Tibial nerve (tissue), 3 donors: Measurements from ENCODE around the gene CTDSPL.

Experiments
- POLR2A ChIP-seq, 2 donors: fragments of 450-650 bp; IDR thresholded peaks; one replicate each; pipeline ENCODE4 v1.6.1; 2017; ENCODE audit warnings: antibody characterized with exemption in 2 of 2, mild to moderate bottlenecking in 2 of 2, moderate library complexity in 2 of 2
- TF ChIP-seq, protein P1 (sequence below), 5 experiments: fragments of 200-600 bp in 3 of 5; fragments of 450-650 bp in 2 of 5; sonication (generic) in 3 of 5; IDR thresholded peaks; one replicate each; pipeline ENCODE4 v1.5.1; 2016 to 2019; ENCODE audit warnings: antibody characterized with exemption in 5 of 5, mild to moderate bottlenecking in 3 of 5, moderate library complexity in 2 of 5

DNA sequence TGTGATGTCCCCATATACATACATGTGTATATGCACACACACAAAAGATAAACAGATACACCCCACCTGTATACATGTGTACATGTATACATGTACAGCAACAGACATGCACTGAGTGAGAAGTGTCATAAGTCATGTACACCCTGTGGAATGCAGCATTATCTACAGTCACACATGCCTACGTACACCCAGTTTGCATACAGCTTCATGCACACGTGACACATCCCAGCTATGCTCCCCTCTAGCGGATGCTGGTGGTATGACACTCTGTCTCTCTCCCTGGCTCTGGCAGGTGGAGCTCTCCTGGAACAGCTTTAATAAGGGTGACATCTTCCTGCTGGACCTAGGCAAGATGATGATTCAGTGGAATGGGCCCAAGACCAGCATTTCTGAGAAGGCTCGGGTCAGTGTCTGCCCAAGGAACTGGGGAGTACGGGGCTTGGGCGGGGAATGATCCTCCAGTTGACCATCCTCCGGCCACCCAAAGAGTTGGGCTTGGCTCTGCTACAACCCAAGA, 135.2 kb downstream of the CTDSPL start:
- TF ChIP-seq, protein P1, sequence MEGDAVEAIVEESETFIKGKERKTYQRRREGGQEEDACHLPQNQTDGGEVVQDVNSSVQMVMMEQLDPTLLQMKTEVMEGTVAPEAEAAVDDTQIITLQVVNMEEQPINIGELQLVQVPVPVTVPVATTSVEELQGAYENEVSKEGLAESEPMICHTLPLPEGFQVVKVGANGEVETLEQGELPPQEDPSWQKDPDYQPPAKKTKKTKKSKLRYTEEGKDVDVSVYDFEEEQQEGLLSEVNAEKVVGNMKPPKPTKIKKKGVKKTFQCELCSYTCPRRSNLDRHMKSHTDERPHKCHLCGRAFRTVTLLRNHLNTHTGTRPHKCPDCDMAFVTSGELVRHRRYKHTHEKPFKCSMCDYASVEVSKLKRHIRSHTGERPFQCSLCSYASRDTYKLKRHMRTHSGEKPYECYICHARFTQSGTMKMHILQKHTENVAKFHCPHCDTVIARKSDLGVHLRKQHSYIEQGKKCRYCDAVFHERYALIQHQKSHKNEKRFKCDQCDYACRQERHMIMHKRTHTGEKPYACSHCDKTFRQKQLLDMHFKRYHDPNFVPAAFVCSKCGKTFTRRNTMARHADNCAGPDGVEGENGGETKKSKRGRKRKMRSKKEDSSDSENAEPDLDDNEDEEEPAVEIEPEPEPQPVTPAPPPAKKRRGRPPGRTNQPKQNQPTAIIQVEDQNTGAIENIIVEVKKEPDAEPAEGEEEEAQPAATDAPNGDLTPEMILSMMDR (IDR thresholded peaks at IDR 0.05): peak; percentile 69 to 91 (median 87)
- no peak for TF ChIP-seq POLR2A (IDR thresholded peaks at IDR 0.05)
